ENCODE results near the gene HBEGF. TPM values are rescaled to one million over a fixed set of nuclear protein-coding genes. Genes with fewer than 3 reads are reported as not detected.

The HBEGF gene
- total RNA-seq, 2 donors from 2014 or later = 3.1 to 7.3 TPM

GRCh38 chr5:140293091-140293848, 53.1 kb downstream of the HBEGF start:
- Histone ChIP-seq H3K27ac (peak overlapping the region in 2 of 4 donors; percentile 39), H3K36me3 (replicated peaks in 1 of 2; ENCODE audit: insufficient read depth in 1 of 2, low read depth in 2 of 2) (no peaks in the 10 kb centered on the region), H3K9me3 (no peaks in the 10 kb centered on the region), H3K4me1 (peaks cover 22% of the 10 kb centered on the region), H3K27me3 (no peaks in the 10 kb centered on the region), H3K4me3 (no peak overlapping the region)
- 24 to 29% methylated on average over 4 of the region's 4 CpGs for WGBS, 2 donors
- ATAC-seq (peak; percentile 52), DNase-seq (no peak)
- intact Hi-C loops (cut with DNase I) = no loop called here
- TF ChIP-seq POLR2A (IDR thresholded peaks at IDR 0.05) (no peak), CTCF (IDR thresholded peaks at IDR 0.05) (no peak)

- DNase-seq = no peak
- Histone ChIP-seq H3K4me3 (no peak overlapping the region), H3K27ac (peak overlapping the region in 2 of 4 donors; percentile 39), H3K4me1 (peaks cover 22% of the 10 kb centered on the region), H3K9me3 (no peaks in the 10 kb centered on the region), H3K36me3 (replicated peaks in 1 of 2; ENCODE audit: insufficient read depth in 1 of 2, low read depth in 2 of 2) (no peaks in the 10 kb centered on the region), H3K27me3 (no peaks in the 10 kb centered on the region)
- TF ChIP-seq CTCF (IDR thresholded peaks at IDR 0.05) (no peak), POLR2A (IDR thresholded peaks at IDR 0.05) (no peak)
- ATAC-seq = no peak
- intact Hi-C loops (cut with DNase I) = no loop called here
- WGBS, 2 donors = 50 to 67% methylated on average over 1 of the region's 1 CpG
These were observed 54.0 kb downstream of the HBEGF start for GRCh38 chr5:140292212-140293036.

- Histone ChIP-seq H3K9me3 (no peaks in the 10 kb centered on the region), H3K27me3 (no peaks in the 10 kb centered on the region), H3K4me3 (no peak overlapping the region), H3K27ac (no peak overlapping the region), H3K36me3 (replicated peaks in 1 of 2; ENCODE audit: insufficient read depth in 1 of 2, low read depth in 2 of 2) (no peaks in the 10 kb centered on the region), H3K4me1 (peaks cover 17% of the 10 kb centered on the region)
- intact Hi-C loops (cut with DNase I) = no loop called here
- TF ChIP-seq POLR2A (IDR thresholded peaks at IDR 0.05) (no peak), CTCF (IDR thresholded peaks at IDR 0.05) (no peak)
- no peak for DNase-seq
- no peak for ATAC-seq
- 83 to 87% methylated on average over 7 of the region's 7 CpGs for WGBS, 2 donors
These were observed 58.4 kb downstream of the HBEGF start for GRCh38 chr5:140287801-140288521.

GRCh38 chr5:140286424-140286823, 60.0 kb downstream of the HBEGF start:
- no peak overlapping the region for H3K4me3 ChIP-seq
- no peak for ATAC-seq
- 80% methylated on average over 5 of the region's 5 CpGs for WGBS, 2 donors
- intact Hi-C loops (cut with DNase I) = no loop called here
- no peaks in the 10 kb centered on the region for H3K36me3 ChIP-seq (replicated peaks in 1 of 2; ENCODE audit: insufficient read depth in 1 of 2, low read depth in 2 of 2)
- H3K4me1 ChIP-seq = peaks cover 9% of the 10 kb centered on the region
- no peak overlapping the region for H3K27ac ChIP-seq
- DNase-seq = no peak
- no peaks in the 10 kb centered on the region for H3K27me3 ChIP-seq
- no peak for TF ChIP-seq POLR2A (IDR thresholded peaks at IDR 0.05)
- no peak for TF ChIP-seq CTCF (IDR thresholded peaks at IDR 0.05)
- H3K9me3 ChIP-seq = no peaks in the 10 kb centered on the region
